H1 (cell line): ENCODE results near the gene HOTAIR. TPM values are rescaled to one million over a fixed set of nuclear protein-coding genes. Genes with fewer than 3 reads are reported as not detected.

Source experiments
- CTCF ChIA-PET: fragments of 300-600 bp; sonication (Branson Sonifier 250); formaldehyde crosslinking; loops from one replicate; lab custom pipeline; 2021; ENCODE audit not compliant: partially characterized antibody; lab: Charles Lee
- POLR2A ChIA-PET: fragments of 300-600 bp; sonication (Branson Sonifier 250); formaldehyde crosslinking; loops from one replicate; lab custom pipeline; 2021; ENCODE audit warnings: inconsistent platforms; ENCODE audit not compliant: partially characterized antibody; lab: Charles Lee
- DNase-seq, 2 experiments: peaks; one replicate each; pipeline versions ENCODE4 v3.0.0 to v3.0.0-alpha.2; 2010 to 2022; ENCODE audit warnings: low spot score in 2 of 2, low read depth in 1 of 2, mixed read lengths in 1 of 2
- FAIRE-seq: peaks from 2 replicates; lab custom pipeline; 2011; peaks lifted over from hg19 to GRCh38; lab: Jason Lieb, UNC
- H2AFZ ChIP-seq: 2 replicates; pipeline ENCODE4 v1.8.1; 2012; ENCODE audit warnings: low read length, inconsistent platforms
- H2AK5ac ChIP-seq: 2 replicates; pipeline ENCODE4 v1.6.1; 2013; ENCODE audit warnings: low read depth, low read length
- H2BK120ac ChIP-seq: replicated peaks from 2 replicates; pipeline ENCODE3; 2013; ENCODE audit warnings: low read depth, low read length, inconsistent platforms
- H2BK12ac ChIP-seq: 2 replicates; pipeline ENCODE4 v1.6.1; 2013; ENCODE audit warnings: low read depth, low read length
- H2BK15ac ChIP-seq: 2 replicates; pipeline ENCODE4 v1.6.1; 2013; ENCODE audit warnings: low read length
- H2BK20ac ChIP-seq: 2 replicates; pipeline ENCODE4 v1.6.1; 2013; ENCODE audit warnings: low read length
- H2BK5ac ChIP-seq: 2 replicates; pipeline ENCODE4 v1.6.1; 2013; ENCODE audit warnings: low read depth, low read length
- H3K14ac ChIP-seq: 2 replicates; pipeline ENCODE4 v1.6.1; 2013; ENCODE audit warnings: inconsistent platforms; ENCODE audit not compliant: insufficient read length
- H3K18ac ChIP-seq: 2 replicates; pipeline ENCODE4 v1.6.1; 2013; ENCODE audit warnings: low read length; ENCODE audit errors: extremely low read depth
- H3K23ac ChIP-seq: 2 replicates; pipeline ENCODE4 v1.6.1; 2013; ENCODE audit warnings: inconsistent platforms; ENCODE audit not compliant: insufficient read length
- H3K23me2 ChIP-seq: 2 replicates; pipeline ENCODE4 v1.6.1; 2013; ENCODE audit warnings: low read depth, low read length
- H3K27ac ChIP-seq: 2 replicates; pipeline ENCODE4 v1.6.1; 2011; ENCODE audit warnings: low read depth, low read length, inconsistent platforms
- H3K27me3 ChIP-seq, 4 experiments: replicated peaks in 1 of 4; 1 replicate in 1 of 4; 2 replicates in 3 of 4; pipeline versions ENCODE4 v1.6.1 to v1.8.1; 2011 to 2013; ENCODE audit warnings: low read length in 3 of 4, mild to moderate bottlenecking in 3 of 4, inconsistent platforms in 2 of 4, mixed read lengths in 2 of 4, moderate library complexity in 1 of 4; ENCODE audit not compliant: control insufficient read depth in 3 of 4, insufficient read depth in 3 of 4; ENCODE audit errors: extremely low read depth in 1 of 4
- H3K36me3 ChIP-seq, 4 experiments: 2 replicates each; pipeline versions ENCODE4 v1.6.1 to v1.8.1; 2011 to 2013; ENCODE audit warnings: mild to moderate bottlenecking in 4 of 4, low read length in 3 of 4, moderate library complexity in 2 of 4, control low read depth in 1 of 4, inconsistent platforms in 1 of 4; ENCODE audit not compliant: insufficient read depth in 4 of 4, control insufficient read depth in 2 of 4
- H3K4ac ChIP-seq: replicated peaks from 2 replicates; pipeline ENCODE3; 2013; ENCODE audit warnings: low read length, low read depth, mixed read lengths, inconsistent platforms; ENCODE audit not compliant: insufficient read length
- H3K4me1 ChIP-seq, 4 experiments: replicated peaks in 1 of 4; 1 replicate in 1 of 4; 2 replicates in 3 of 4; pipeline versions ENCODE4 v1.6.1 to v1.8.1; 2011 to 2013; ENCODE audit warnings: low read length in 3 of 4, inconsistent platforms in 2 of 4, mixed read lengths in 1 of 4; ENCODE audit not compliant: insufficient read depth in 4 of 4, control insufficient read depth in 3 of 4
- H3K4me2 ChIP-seq, 2 experiments: 2 replicates each; pipeline versions ENCODE4 v1.6.1 to v1.8.1; 2011 to 2013; ENCODE audit warnings: low read depth in 2 of 2, low read length in 2 of 2, control low read depth in 1 of 2, inconsistent platforms in 1 of 2, mild to moderate bottlenecking in 1 of 2; ENCODE audit not compliant: insufficient read depth in 1 of 2
- H3K4me3 ChIP-seq, 4 experiments: fragments of 200-600, 300-600 bp in 1 of 4; sonication (generic), shearing (Covaris generic), sonication (Bioruptor Twin) in 1 of 4; 2 replicates each; pipeline versions ENCODE4 v1.5.1 to v1.8.1; 2011 to 2016; ENCODE audit warnings: low read length in 4 of 4, low read depth in 3 of 4, control low read depth in 2 of 4, inconsistent platforms in 2 of 4, mild to moderate bottlenecking in 2 of 4, mixed read lengths in 1 of 4, moderate library complexity in 1 of 4; ENCODE audit not compliant: insufficient read depth in 2 of 4; ENCODE audit errors: extremely low read depth in 1 of 4
- H3K56ac ChIP-seq: replicated peaks from 2 replicates; pipeline ENCODE3; 2013; ENCODE audit warnings: low read depth, mild to moderate bottlenecking, mixed read lengths, low read length, inconsistent platforms; ENCODE audit not compliant: insufficient read length
- H3K79me1 ChIP-seq: 2 replicates; pipeline ENCODE4 v1.6.1; 2013; ENCODE audit warnings: low read depth, low read length, control low read depth
- H3K79me2 ChIP-seq, 2 experiments: 2 replicates each; pipeline versions ENCODE4 v1.6.1 to v1.8.1; 2012 to 2013; ENCODE audit warnings: low read length in 2 of 2, mild to moderate bottlenecking in 2 of 2, inconsistent platforms in 1 of 2; ENCODE audit not compliant: insufficient read depth in 2 of 2, control insufficient read depth in 1 of 2
- H3K9ac ChIP-seq, 4 experiments: replicated peaks in 1 of 4; 1 replicate in 1 of 4; 2 replicates in 3 of 4; pipeline versions ENCODE4 v1.6.1 to v1.8.1; 2011 to 2013; ENCODE audit warnings: low read depth in 3 of 4, low read length in 3 of 4, control low read depth in 2 of 4, mild to moderate bottlenecking in 2 of 4, moderate library complexity in 2 of 4, inconsistent platforms in 1 of 4; ENCODE audit errors: extremely low read depth in 1 of 4
- H3K9me3 ChIP-seq, 2 experiments: 2 replicates each; pipeline versions ENCODE4 v1.6.1 to v1.8.1; 2012 to 2013; ENCODE audit warnings: mild to moderate bottlenecking in 2 of 2, moderate library complexity in 2 of 2, control low read depth in 1 of 2, inconsistent platforms in 1 of 2, low read depth in 1 of 2, low read length in 1 of 2, mixed read lengths in 1 of 2; ENCODE audit not compliant: insufficient read depth in 2 of 2
- H4K20me1 ChIP-seq, 2 experiments: replicated peaks in 1 of 2; 2 replicates each; pipeline versions ENCODE3 to v1.8.1; 2011 to 2013; ENCODE audit warnings: inconsistent platforms in 2 of 2, low read length in 2 of 2, mild to moderate bottlenecking in 1 of 2; ENCODE audit not compliant: insufficient read depth in 2 of 2, control insufficient read depth in 1 of 2
- H4K5ac ChIP-seq: 2 replicates; pipeline ENCODE4 v1.6.1; 2013; ENCODE audit warnings: low read length, low read depth, mixed read lengths, inconsistent platforms; ENCODE audit not compliant: insufficient read length
- H4K8ac ChIP-seq: 2 replicates; pipeline ENCODE4 v1.8.0; 2013; ENCODE audit warnings: mild to moderate bottlenecking, moderate library complexity, low read length, inconsistent platforms; ENCODE audit not compliant: insufficient read depth; ENCODE audit errors: extremely low read depth
- H4K91ac ChIP-seq: replicated peaks from 2 replicates; pipeline ENCODE3; 2013; ENCODE audit warnings: low read length, mixed read lengths, inconsistent platforms; ENCODE audit not compliant: insufficient read length
- BCL11A ChIP-seq, 2 experiments: IDR thresholded peaks; one replicate each; pipeline ENCODE4 v1.6.1; 2011; ENCODE audit warnings: low read depth in 2 of 2, low read length in 2 of 2, mild to moderate bottlenecking in 2 of 2
- CREB1 ChIP-seq: IDR thresholded peaks from 2 replicates; pipeline ENCODE4 v1.6.1; 2012; ENCODE audit warnings: inconsistent platforms
- CTBP2 ChIP-seq: IDR thresholded peaks from 2 replicates; pipeline ENCODE4 v1.7.0; 2011; ENCODE audit warnings: borderline replicate concordance, mild to moderate bottlenecking, moderate library complexity, mixed read lengths, low read length; ENCODE audit not compliant: insufficient read depth, insufficient read length
- FOSL1 ChIP-seq: IDR thresholded peaks from 2 replicates; pipeline ENCODE4 v1.6.1; 2011; ENCODE audit warnings: mild to moderate bottlenecking, low read depth, low read length, moderate library complexity; ENCODE audit not compliant: insufficient read depth
- JUN ChIP-seq: IDR thresholded peaks from 2 replicates; pipeline ENCODE4 v1.6.1; 2011; ENCODE audit warnings: low read depth, mild to moderate bottlenecking, improper control_type of control experiment, low read length
- KDM1A ChIP-seq: fragments of 200-600, 300-600 bp; sonication (generic); IDR thresholded peaks from 2 replicates; pipeline ENCODE4 v1.7.1; 2016; ENCODE audit warnings: mild to moderate bottlenecking, low read length, borderline replicate concordance
- POU5F1 ChIP-seq: IDR thresholded peaks from 2 replicates; pipeline ENCODE4 v1.6.1; 2011; ENCODE audit warnings: low read depth, mild to moderate bottlenecking, low read length, moderate library complexity
- RAD21 ChIP-seq, 2 experiments: IDR thresholded peaks in 1 of 2; conservative IDR thresholded peaks in 1 of 2; 2 replicates each; pipeline ENCODE4 v1.6.1; 2011; ENCODE audit warnings: low read depth in 2 of 2, low read length in 2 of 2, improper control_type of control experiment in 1 of 2, inconsistent platforms in 1 of 2, mild to moderate bottlenecking in 1 of 2, moderate library complexity in 1 of 2
- SIX5 ChIP-seq: IDR thresholded peaks from 2 replicates; pipeline ENCODE4 v1.6.1; 2011; ENCODE audit warnings: mild to moderate bottlenecking, low read depth, low read length
- SP1 ChIP-seq: IDR thresholded peaks from 2 replicates; pipeline ENCODE4 v1.6.1; 2011; ENCODE audit warnings: low read depth, low read length
- SUZ12 ChIP-seq: fragments of 200-600 bp; sonication (generic); IDR thresholded peaks from 2 replicates; pipeline ENCODE4 v1.6.1; 2012; ENCODE audit warnings: mild to moderate bottlenecking, inconsistent platforms, low read length, moderate library complexity, mixed read lengths
- WGBS, 2 experiments: shearing (Covaris generic) in 1 of 2; methylation state at CpG; one replicate each; pipeline versions ENCODE4 v1.1.6 to v1.1.7; 2013 to 2015; ENCODE audit warnings: low lambda C conversion rate in 2 of 2, mixed read lengths in 2 of 2, inconsistent platforms in 1 of 2, low coverage in 1 of 2, missing lambda C conversion rate in 1 of 2; ENCODE audit not compliant: insufficient replicate concordance in 2 of 2, insufficient coverage in 1 of 2, insufficient read length in 1 of 2; ENCODE audit errors: extremely low coverage in 1 of 2, missing lambda C conversion rate in 1 of 2; 5-methylcytosine and 5-hydroxymethylcytosine counted together
- polyA plus RNA-seq, 7 experiments: library from polyadenylated mRNA; depleted of rRNA in 3 of 7; stranded (reverse) in 5 of 7; unstranded in 2 of 7; fragments of >200 nt in 5 of 7; fragments of 200-250 nt in 2 of 7; gene quantifications; 1 replicate in 5 of 7; 2 replicates in 1 of 7; 4 replicates in 1 of 7; pipeline versions ENCODE4 v1.2.1 to v1.2.3, GENCODE V29; 2011 to 2013; ENCODE audit warnings: missing spikeins in 2 of 7, mixed read lengths in 2 of 7
- total RNA-seq: library from RNA; stranded (reverse); fragmentation: NEBNext Ultra II Directional; extraction: Animal tissue kit (Norgen Biotek cat#: 25700); gene quantifications from 2 replicates; pipeline ENCODE4 v1.2.1, GENCODE V29; 2021

HOTAIR gene
- total and polyA plus RNA-seq, 2 of the 8 experiments (the other 6 are each of a cell fraction or from before 2014, with no cell fraction given), result not detected

- DNase-seq (peak in 1 of 2 experiments; percentile 84), FAIRE-seq (no peak)
- no peak overlapping the region for H2BK120ac ChIP-seq
- H4K8ac ChIP-seq, result no peak overlapping the region
- H3K36me3 ChIP-seq, result peaks cover 0 to 8% (median 0%) of the 10 kb centered on the region in 4 experiments; a peak in 2 of 8 replicates
- peak overlapping the region in 1 of 4 experiments; percentile 45; a peak in 3 of 8 replicates for H3K4me3 ChIP-seq
- no peak overlapping the region for H3K27ac ChIP-seq
- H2AK5ac ChIP-seq, result no peak overlapping the region
- 5% methylated on average over 17 of the region's 18 CpGs; no CpG with 5 or more reads in 1 of the 2 experiments for WGBS, 2 experiments
- H3K9me3 ChIP-seq, result no peaks in the 10 kb centered on the region
- H2BK5ac ChIP-seq, result no peak overlapping the region
- no peak overlapping the region for H3K18ac ChIP-seq
- peak overlapping the region; percentile 34 to 38; a peak in 3 of 4 replicates for H3K4me2 ChIP-seq
- H3K4me1 ChIP-seq, result peaks cover 0 to 4% (median 2%) of the 10 kb centered on the region in 4 experiments; a peak in 3 of 7 replicates
- no peaks in the 10 kb centered on the region for H3K79me1 ChIP-seq
- no peak overlapping the region for H3K9ac ChIP-seq
- H4K20me1 ChIP-seq, result peaks cover 22 to 39% of the 10 kb centered on the region in 2 experiments
- CTCF ChIA-PET, result interaction anchor here (0.7 to 1.4 kb wide), 5 partner anchors 11 to 342 kb away, joined by 3 to 5 read pairs (median 4); partner anchors contain the start of gene HOXC12
- H3K56ac ChIP-seq, result no peak overlapping the region
- no peak overlapping the region for H3K14ac ChIP-seq
- H4K5ac ChIP-seq, result no peak overlapping the region
- 0 out of 2 replicates have a peak overlapping the region, but pooled peaks have one; percentile 43 for H2BK20ac ChIP-seq
- no peaks in the 10 kb centered on the region for H3K79me2 ChIP-seq
- no peak overlapping the region for H2BK15ac ChIP-seq
- H4K91ac ChIP-seq, result no peak overlapping the region
- no peak overlapping the region for H3K23ac ChIP-seq
- no peak overlapping the region for H2BK12ac ChIP-seq
- no peak overlapping the region for H2AFZ ChIP-seq
- no peaks in the 10 kb centered on the region for H3K23me2 ChIP-seq
- H3K4ac ChIP-seq, result no peak overlapping the region
- peaks cover 99 to 100% (median 100%) of the 10 kb centered on the region in 4 experiments for H3K27me3 ChIP-seq
- POLR2A ChIA-PET, result interaction anchor here (0.9 to 2.2 kb wide), 4 partner anchors 12 to 25 kb away, joined by 3 to 9 read pairs (median 4); partner anchors contain the start of gene HOXC12
- no peak for TF ChIP-seq FOSL1
- 0 out of 2 replicates have a peak, but pooled peaks have one; percentile 26 for TF ChIP-seq CREB1
- no peak for TF ChIP-seq RAD21 (IDR thresholded peaks at IDR 0.05 in 1 of 2, conservative IDR thresholded peaks at IDR 0.05 in 1 of 2; ENCODE audit: low read depth in 2 of 2, low read length in 2 of 2)
- no peak for TF ChIP-seq JUN
- TF ChIP-seq BCL11A (IDR thresholded peaks at IDR 0.05; ENCODE audit: low read depth in 2 of 2, low read length in 2 of 2), result no peak
- TF ChIP-seq KDM1A, result no peak
- TF ChIP-seq SP1, result peak; percentile 66
- no peak for TF ChIP-seq SIX5
- no peak; the same call in none of the 2 replicates for TF ChIP-seq SUZ12
- TF ChIP-seq POU5F1, result no peak
- TF ChIP-seq CTBP2, result peak; percentile 50
Measured at GRCh38 chr12:53965281-53966084, 9.3 kb downstream of the HOTAIR start.
